DND-41 (cell line): ENCODE measurements around the gene STX17.

Experiments
- ATAC-seq: fragments of 200-7000 bp; cut with Tn5 transposase; 3 replicates; pipeline ENCODE4 v1.9.1; 2021; ENCODE audit warnings: low read depth; ENCODE audit not compliant: insufficient read depth
- DNase-seq: peaks from one replicate; pipeline ENCODE4 v3.0.0-alpha.2; 2020
- H2AFZ ChIP-seq: 2 replicates; pipeline ENCODE4 v1.6.0; 2012; ENCODE audit warnings: low read depth, low read length
- H3K27ac ChIP-seq: 2 replicates; pipeline ENCODE4 v1.5.1; 2012; ENCODE audit warnings: low read length, inconsistent platforms
- H3K27me3 ChIP-seq: fragments of 200-600 bp; sonication (generic); 2 replicates; pipeline ENCODE4 v1.6.0; 2012; ENCODE audit warnings: low read length, mild to moderate bottlenecking, inconsistent platforms; ENCODE audit not compliant: insufficient read depth, poor library complexity
- H3K36me3 ChIP-seq: 2 replicates; pipeline ENCODE4 v1.5.1; 2012; ENCODE audit warnings: low read length, inconsistent platforms; ENCODE audit not compliant: insufficient read depth
- H3K4me1 ChIP-seq: 2 replicates; pipeline ENCODE4 v1.5.1; 2012; ENCODE audit warnings: mild to moderate bottlenecking, low read length; ENCODE audit not compliant: insufficient read depth
- H3K4me2 ChIP-seq: 2 replicates; pipeline ENCODE4 v1.6.0; 2012; ENCODE audit warnings: mild to moderate bottlenecking, moderate library complexity, low read length, inconsistent platforms; ENCODE audit not compliant: insufficient read depth
- H3K4me3 ChIP-seq, 2 experiments: fragments of 200-600 bp in 1 of 2; shearing (Covaris generic) in 1 of 2; 2 replicates each; pipeline ENCODE4 v1.5.1; 2012 to 2016; ENCODE audit warnings: inconsistent platforms in 2 of 2, low read length in 2 of 2, mild to moderate bottlenecking in 2 of 2, low read depth in 1 of 2, moderate library complexity in 1 of 2
- H3K79me2 ChIP-seq: 2 replicates; pipeline ENCODE4 v1.6.0; 2012; ENCODE audit warnings: low read length, inconsistent platforms; ENCODE audit not compliant: insufficient read depth
- H3K9ac ChIP-seq: 2 replicates; pipeline ENCODE4 v1.6.0; 2012; ENCODE audit warnings: low read depth, mild to moderate bottlenecking, inconsistent platforms, low read length, moderate library complexity
- H3K9me3 ChIP-seq: 2 replicates; pipeline ENCODE4 v1.5.1; 2012; ENCODE audit warnings: low read length, moderate library complexity, mild to moderate bottlenecking, inconsistent platforms; ENCODE audit not compliant: insufficient read depth, severe bottlenecking
- H4K20me1 ChIP-seq: 2 replicates; pipeline ENCODE4 v1.6.0; 2012; ENCODE audit warnings: low read length; ENCODE audit not compliant: insufficient read depth
- EZH2 ChIP-seq: IDR thresholded peaks from 3 replicates; pipeline ENCODE4 v1.6.1; 2012; ENCODE audit warnings: borderline replicate concordance, low read depth, mild to moderate bottlenecking, moderate library complexity, low read length, inconsistent platforms; ENCODE audit not compliant: severe bottlenecking
- TF ChIP-seq, protein P1 (sequence below): IDR thresholded peaks from 2 replicates; pipeline ENCODE4 v1.5.1; 2012; ENCODE audit warnings: borderline replicate concordance, low read length, moderate library complexity, mild to moderate bottlenecking; ENCODE audit not compliant: poor library complexity, severe bottlenecking; ENCODE audit errors: extremely low read depth

Gene STX17

DNA sequence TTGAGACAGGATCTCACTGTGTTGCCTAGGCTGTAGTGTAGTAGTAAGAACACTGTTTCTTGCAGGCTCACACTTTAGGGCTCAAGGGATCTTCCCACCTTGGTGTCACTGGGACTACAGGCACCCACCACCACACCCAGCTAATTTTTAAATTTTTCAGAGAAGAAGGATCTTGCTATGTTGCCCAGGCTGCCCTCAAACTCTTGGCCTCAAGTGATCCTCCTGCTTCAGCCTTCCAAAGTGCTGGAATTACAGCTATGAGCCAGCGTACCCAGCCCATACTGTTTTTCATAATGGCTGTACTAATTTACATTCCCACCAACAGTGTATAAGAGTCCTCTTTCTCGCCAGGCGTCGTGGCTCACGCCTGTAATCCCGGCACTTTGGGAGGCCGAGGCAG lies 5.1 kb downstream of the STX17 start:
- H3K27me3 ChIP-seq = no peaks in the 10 kb centered on the region
- peaks cover 8% of the 10 kb centered on the region for H3K36me3 ChIP-seq
- no peak overlapping the region for H2AFZ ChIP-seq
- no peak overlapping the region for H3K4me3 ChIP-seq
- no peak for TF ChIP-seq EZH2
- TF ChIP-seq, protein P1, sequence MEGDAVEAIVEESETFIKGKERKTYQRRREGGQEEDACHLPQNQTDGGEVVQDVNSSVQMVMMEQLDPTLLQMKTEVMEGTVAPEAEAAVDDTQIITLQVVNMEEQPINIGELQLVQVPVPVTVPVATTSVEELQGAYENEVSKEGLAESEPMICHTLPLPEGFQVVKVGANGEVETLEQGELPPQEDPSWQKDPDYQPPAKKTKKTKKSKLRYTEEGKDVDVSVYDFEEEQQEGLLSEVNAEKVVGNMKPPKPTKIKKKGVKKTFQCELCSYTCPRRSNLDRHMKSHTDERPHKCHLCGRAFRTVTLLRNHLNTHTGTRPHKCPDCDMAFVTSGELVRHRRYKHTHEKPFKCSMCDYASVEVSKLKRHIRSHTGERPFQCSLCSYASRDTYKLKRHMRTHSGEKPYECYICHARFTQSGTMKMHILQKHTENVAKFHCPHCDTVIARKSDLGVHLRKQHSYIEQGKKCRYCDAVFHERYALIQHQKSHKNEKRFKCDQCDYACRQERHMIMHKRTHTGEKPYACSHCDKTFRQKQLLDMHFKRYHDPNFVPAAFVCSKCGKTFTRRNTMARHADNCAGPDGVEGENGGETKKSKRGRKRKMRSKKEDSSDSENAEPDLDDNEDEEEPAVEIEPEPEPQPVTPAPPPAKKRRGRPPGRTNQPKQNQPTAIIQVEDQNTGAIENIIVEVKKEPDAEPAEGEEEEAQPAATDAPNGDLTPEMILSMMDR = no peak
- no peak for DNase-seq
- no peaks in the 10 kb centered on the region for H3K9me3 ChIP-seq
- peaks cover 18% of the 10 kb centered on the region; the same call in 1 of the 2 replicates for H3K4me1 ChIP-seq
- no peak overlapping the region for H3K4me2 ChIP-seq
- no peak for ATAC-seq
- H3K9ac ChIP-seq = no peak overlapping the region
- no peaks in the 10 kb centered on the region for H4K20me1 ChIP-seq
- no peak overlapping the region for H3K27ac ChIP-seq
- H3K79me2 ChIP-seq = peaks cover 11% of the 10 kb centered on the region; the same call in 1 of the 2 replicates

DNA sequence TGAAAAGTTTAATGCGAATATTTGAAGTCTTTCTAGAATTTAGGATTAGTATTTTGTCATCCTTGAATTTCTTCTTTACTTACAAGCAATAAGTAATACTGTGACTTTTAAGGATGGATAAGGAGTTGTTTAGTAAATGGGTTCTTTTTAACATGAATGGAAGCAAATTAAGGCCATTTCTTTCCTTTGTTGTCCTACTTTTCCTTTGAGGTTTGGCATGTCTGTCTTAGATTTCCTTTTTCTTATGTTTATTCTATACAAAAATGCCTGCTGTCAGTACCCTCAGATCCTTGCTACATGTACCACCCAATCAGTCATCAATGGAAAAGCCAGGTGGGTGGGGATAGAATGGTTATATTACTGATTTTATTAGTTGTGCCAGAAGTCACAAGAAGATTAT lies 10.2 kb downstream of the STX17 start:
- H3K79me2 ChIP-seq = no peaks in the 10 kb centered on the region
- TF ChIP-seq EZH2 = no peak
- H3K27ac ChIP-seq = no peak overlapping the region
- no peaks in the 10 kb centered on the region for H3K9me3 ChIP-seq
- H3K27me3 ChIP-seq = no peaks in the 10 kb centered on the region
- no peak overlapping the region for H2AFZ ChIP-seq
- no peaks in the 10 kb centered on the region for H3K4me1 ChIP-seq
- no peak overlapping the region for H3K4me3 ChIP-seq
- H4K20me1 ChIP-seq = no peaks in the 10 kb centered on the region
- no peak overlapping the region for H3K9ac ChIP-seq
- ATAC-seq = no peak
- no peak overlapping the region for H3K4me2 ChIP-seq
- DNase-seq = no peak
- peaks cover 28% of the 10 kb centered on the region for H3K36me3 ChIP-seq

DNA sequence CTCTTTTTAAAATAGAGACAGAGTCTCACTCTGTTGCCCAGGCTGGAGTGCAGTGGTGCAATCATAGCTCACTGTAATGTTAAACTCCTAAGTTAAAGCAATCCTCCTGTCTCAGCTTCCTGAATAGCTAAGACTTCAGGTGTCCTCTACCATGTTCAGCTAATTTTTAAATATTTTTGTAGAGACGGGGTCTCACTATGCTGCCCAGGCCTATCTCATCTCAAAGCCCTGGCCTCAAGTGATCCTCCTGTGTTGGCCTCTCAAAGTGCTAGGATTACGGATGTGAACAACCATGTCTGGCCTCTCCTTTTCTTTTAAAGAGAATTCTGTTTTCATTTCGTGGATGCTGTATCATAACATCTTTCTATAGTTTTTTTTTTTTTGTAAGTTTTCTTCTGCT lies 11.7 kb downstream of the STX17 start:
- Histone ChIP-seq H3K27ac (no peak overlapping the region), H3K4me3 (no peak overlapping the region), H3K9me3 (no peaks in the 10 kb centered on the region), H4K20me1 (no peaks in the 10 kb centered on the region), H3K79me2 (no peaks in the 10 kb centered on the region), H3K4me2 (no peak overlapping the region), H3K36me3 (peaks cover 42% of the 10 kb centered on the region), H3K27me3 (no peaks in the 10 kb centered on the region), H2AFZ (no peak overlapping the region), H3K4me1 (no peaks in the 10 kb centered on the region), H3K9ac (no peak overlapping the region)
- no peak for TF ChIP-seq EZH2
- TF ChIP-seq, protein P1 = no peak
- ATAC-seq = no peak
- DNase-seq = no peak

DNA sequence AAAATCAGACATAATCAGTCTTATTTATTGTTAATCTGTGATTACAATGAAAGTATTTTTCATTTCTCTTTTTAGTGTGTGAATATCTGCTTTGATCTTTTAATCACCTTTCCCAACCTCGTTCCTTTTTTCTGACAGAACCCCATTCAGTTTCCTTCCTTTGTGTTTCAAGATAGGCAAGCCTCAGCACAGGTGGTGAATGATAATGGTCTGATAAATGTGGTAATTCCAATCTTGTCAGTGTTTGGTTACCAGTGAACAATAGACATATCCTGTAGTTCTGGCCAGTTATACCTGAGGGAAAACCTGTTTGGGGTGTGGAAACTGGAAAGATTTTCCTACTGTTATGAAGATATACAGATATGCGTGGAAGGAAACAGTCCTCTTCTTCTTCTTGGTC lies 13.5 kb downstream of the STX17 start:
- no peak overlapping the region for H2AFZ ChIP-seq
- no peak overlapping the region for H3K27ac ChIP-seq
- no peak overlapping the region for H3K4me2 ChIP-seq
- no peaks in the 10 kb centered on the region for H3K79me2 ChIP-seq
- no peaks in the 10 kb centered on the region for H3K27me3 ChIP-seq
- H3K4me1 ChIP-seq = no peaks in the 10 kb centered on the region
- DNase-seq (no peak), ATAC-seq (no peak)
- peaks cover 51% of the 10 kb centered on the region for H3K36me3 ChIP-seq
- no peaks in the 10 kb centered on the region for H4K20me1 ChIP-seq
- no peak overlapping the region for H3K9ac ChIP-seq
- H3K9me3 ChIP-seq = no peaks in the 10 kb centered on the region
- TF ChIP-seq EZH2 = no peak
- TF ChIP-seq, protein P1 = no peak
- H3K4me3 ChIP-seq = no peak overlapping the region
